ENCODE measurements around the gene PLCB1.

Gene PLCB1

GRCh38 chr20:8525017-8525343, 392.9 kb downstream of the PLCB1 start:
- H3K4me3 ChIP-seq (ENCODE audit: low read depth, low read length) = no peak overlapping the region
- TF ChIP-seq CTCF (IDR thresholded peaks at IDR 0.05; ENCODE audit: low read depth, low read length, missing control alignments) = no peak
- no peak for DNase-seq (ENCODE audit: low read depth)

- no peak overlapping the region for H3K4me3 ChIP-seq (ENCODE audit: low read depth, low read length)
- no peak for DNase-seq (ENCODE audit: low read depth)
- no peak for TF ChIP-seq CTCF (IDR thresholded peaks at IDR 0.05; ENCODE audit: low read depth, low read length, missing control alignments)
Observed at GRCh38 chr20:8526610-8527009, 394.5 kb downstream of the PLCB1 start.

GRCh38 chr20:8527998-8528723, 396.1 kb downstream of the PLCB1 start:
- H3K4me3 ChIP-seq (ENCODE audit: low read depth, low read length) = no peak overlapping the region
- no peak for TF ChIP-seq CTCF (IDR thresholded peaks at IDR 0.05; ENCODE audit: low read depth, low read length, missing control alignments)
- DNase-seq (ENCODE audit: low read depth) = no peak

GRCh38 chr20:8530022-8530421, 398.0 kb downstream of the PLCB1 start:
- DNase-seq (ENCODE audit: low read depth) = no peak
- no peak for TF ChIP-seq CTCF (IDR thresholded peaks at IDR 0.05; ENCODE audit: low read depth, low read length, missing control alignments)
- H3K4me3 ChIP-seq (ENCODE audit: low read depth, low read length) = no peak overlapping the region

- DNase-seq (ENCODE audit: low read depth) = no peak
- H3K4me3 ChIP-seq (ENCODE audit: low read depth, low read length) = no peak overlapping the region
- no peak for TF ChIP-seq CTCF (IDR thresholded peaks at IDR 0.05; ENCODE audit: low read depth, low read length, missing control alignments)
Observed at GRCh38 chr20:8532169-8532568, 400.1 kb downstream of the PLCB1 start.

- no peak for DNase-seq (ENCODE audit: low read depth)
- TF ChIP-seq CTCF (IDR thresholded peaks at IDR 0.05; ENCODE audit: low read depth, low read length, missing control alignments) = no peak
- H3K4me3 ChIP-seq (ENCODE audit: low read depth, low read length) = no peak overlapping the region
Observed at GRCh38 chr20:8534368-8535160, 402.5 kb downstream of the PLCB1 start.
